ENCODE measurements around the gene PRKAG3. TPM values are rescaled to one million over a fixed set of nuclear protein-coding genes. Genes with fewer than 3 reads are reported as not detected.

PRKAG3 gene
- total RNA-seq, 1 experiment from 2014 or later, result not detected

- no peak overlapping the region for H3K27ac Mint-ChIP-seq (ENCODE audit: unreplicated experiment)
- BruUV-seq (replicated peaks), result no TSS peak
- Histone ChIP-seq H3K9me3 (peaks cover 2% of the 10 kb centered on the region; the same call in 1 of the 2 replicates), H3K4me3 (ENCODE audit: low read depth, low read length) (no peak overlapping the region), H3K4me1 (no peaks in the 10 kb centered on the region), H3K27me3 (replicated peaks; ENCODE audit: control insufficient read depth, insufficient read depth, low read length) (no peaks in the 10 kb centered on the region), H3K36me3 (ENCODE audit: control insufficient read depth, insufficient read depth, low read length) (no peaks in the 10 kb centered on the region)
- no peaks in the 10 kb centered on the region for H3K27me3 Mint-ChIP-seq (ENCODE audit: insufficient read depth, unreplicated experiment)
- H3K36me3 Mint-ChIP-seq (ENCODE audit: insufficient read depth, unreplicated experiment), result peaks cover 6% of the 10 kb centered on the region
- DNase-seq, result no peak
- ChIA-PET CTCF (interaction anchor here (0.7 kb wide), 1 partner anchor 220 kb away, joined by 5 read pairs; no protein-coding TSS in a partner anchor), POLR2A (no interaction called here)
- intact Hi-C loops (cut with micrococcal nuclease; ENCODE audit: unreplicated experiment), result no loop called here
- no peak for TF ChIP-seq CTCF (IDR thresholded peaks at IDR 0.05; ENCODE audit: insufficient read depth in 1 of 2, low read depth in 1 of 2, low read length in 1 of 2, severe bottlenecking in 1 of 2, unreplicated experiment in 1 of 2)
- H3K4me1 Mint-ChIP-seq (ENCODE audit: low read depth, unreplicated experiment), result no peaks in the 10 kb centered on the region
- H3K4me3 Mint-ChIP-seq (ENCODE audit: unreplicated experiment), result no peak overlapping the region
- no peaks in the 10 kb centered on the region for H3K9me3 Mint-ChIP-seq (ENCODE audit: unreplicated experiment)
Measured at GRCh38 chr2:218809515-218809914, 22.1 kb downstream of the PRKAG3 start.

GRCh38 chr2:218807626-218808025 is 24.0 kb downstream of the PRKAG3 start:
- no TSS peak for BruUV-seq (replicated peaks)
- no peak overlapping the region for H3K4me3 ChIP-seq (ENCODE audit: low read depth, low read length)
- no peaks in the 10 kb centered on the region for H3K27me3 ChIP-seq (replicated peaks; ENCODE audit: control insufficient read depth, insufficient read depth, low read length)
- no peak overlapping the region for H3K27ac Mint-ChIP-seq (ENCODE audit: unreplicated experiment)
- no peak overlapping the region for H3K4me3 Mint-ChIP-seq (ENCODE audit: unreplicated experiment)
- no peak for TF ChIP-seq CTCF (IDR thresholded peaks at IDR 0.05; ENCODE audit: insufficient read depth in 1 of 2, low read depth in 1 of 2, low read length in 1 of 2, severe bottlenecking in 1 of 2, unreplicated experiment in 1 of 2)
- POLR2A ChIA-PET, result no interaction called here
- no peaks in the 10 kb centered on the region for H3K36me3 ChIP-seq (ENCODE audit: control insufficient read depth, insufficient read depth, low read length)
- CTCF ChIA-PET, result no interaction called here
- H3K4me1 Mint-ChIP-seq (ENCODE audit: low read depth, unreplicated experiment), result no peaks in the 10 kb centered on the region
- intact Hi-C loops (cut with micrococcal nuclease; ENCODE audit: unreplicated experiment), result no loop called here
- H3K27me3 Mint-ChIP-seq (ENCODE audit: insufficient read depth, unreplicated experiment), result no peaks in the 10 kb centered on the region
- peaks cover 8% of the 10 kb centered on the region; the same call in 1 of the 2 replicates for H3K9me3 ChIP-seq
- DNase-seq, result no peak
- no peaks in the 10 kb centered on the region for H3K9me3 Mint-ChIP-seq (ENCODE audit: unreplicated experiment)
- peaks cover 6% of the 10 kb centered on the region for H3K36me3 Mint-ChIP-seq (ENCODE audit: insufficient read depth, unreplicated experiment)
- H3K4me1 ChIP-seq, result no peaks in the 10 kb centered on the region

GRCh38 chr2:218806346-218806978 is 25.1 kb downstream of the PRKAG3 start:
- intact Hi-C loops (cut with micrococcal nuclease; ENCODE audit: unreplicated experiment), result no loop called here
- CTCF ChIA-PET, result interaction anchor here (0.6 kb wide), 1 partner anchor 42 kb away, joined by 5 read pairs; no protein-coding TSS in a partner anchor
- BruUV-seq (replicated peaks), result no TSS peak
- TF ChIP-seq CTCF (IDR thresholded peaks at IDR 0.05; ENCODE audit: insufficient read depth in 1 of 2, low read depth in 1 of 2, low read length in 1 of 2, severe bottlenecking in 1 of 2, unreplicated experiment in 1 of 2), result no peak
- no peak for DNase-seq
- Mint-ChIP-seq H3K4me3 (ENCODE audit: unreplicated experiment) (no peak overlapping the region), H3K27ac (ENCODE audit: unreplicated experiment) (no peak overlapping the region), H3K4me1 (ENCODE audit: low read depth, unreplicated experiment) (no peaks in the 10 kb centered on the region), H3K9me3 (ENCODE audit: unreplicated experiment) (no peaks in the 10 kb centered on the region), H3K27me3 (ENCODE audit: insufficient read depth, unreplicated experiment) (no peaks in the 10 kb centered on the region), H3K36me3 (ENCODE audit: insufficient read depth, unreplicated experiment) (peaks cover 6% of the 10 kb centered on the region)
- Histone ChIP-seq H3K4me1 (no peaks in the 10 kb centered on the region), H3K4me3 (ENCODE audit: low read depth, low read length) (no peak overlapping the region), H3K36me3 (ENCODE audit: control insufficient read depth, insufficient read depth, low read length) (no peaks in the 10 kb centered on the region), H3K9me3 (peaks cover 8% of the 10 kb centered on the region; the same call in 1 of the 2 replicates), H3K27me3 (replicated peaks; ENCODE audit: control insufficient read depth, insufficient read depth, low read length) (no peaks in the 10 kb centered on the region)
- POLR2A ChIA-PET, result no interaction called here
